ENCODE data around the gene ADAM15.

The ADAM15 gene

DNA sequence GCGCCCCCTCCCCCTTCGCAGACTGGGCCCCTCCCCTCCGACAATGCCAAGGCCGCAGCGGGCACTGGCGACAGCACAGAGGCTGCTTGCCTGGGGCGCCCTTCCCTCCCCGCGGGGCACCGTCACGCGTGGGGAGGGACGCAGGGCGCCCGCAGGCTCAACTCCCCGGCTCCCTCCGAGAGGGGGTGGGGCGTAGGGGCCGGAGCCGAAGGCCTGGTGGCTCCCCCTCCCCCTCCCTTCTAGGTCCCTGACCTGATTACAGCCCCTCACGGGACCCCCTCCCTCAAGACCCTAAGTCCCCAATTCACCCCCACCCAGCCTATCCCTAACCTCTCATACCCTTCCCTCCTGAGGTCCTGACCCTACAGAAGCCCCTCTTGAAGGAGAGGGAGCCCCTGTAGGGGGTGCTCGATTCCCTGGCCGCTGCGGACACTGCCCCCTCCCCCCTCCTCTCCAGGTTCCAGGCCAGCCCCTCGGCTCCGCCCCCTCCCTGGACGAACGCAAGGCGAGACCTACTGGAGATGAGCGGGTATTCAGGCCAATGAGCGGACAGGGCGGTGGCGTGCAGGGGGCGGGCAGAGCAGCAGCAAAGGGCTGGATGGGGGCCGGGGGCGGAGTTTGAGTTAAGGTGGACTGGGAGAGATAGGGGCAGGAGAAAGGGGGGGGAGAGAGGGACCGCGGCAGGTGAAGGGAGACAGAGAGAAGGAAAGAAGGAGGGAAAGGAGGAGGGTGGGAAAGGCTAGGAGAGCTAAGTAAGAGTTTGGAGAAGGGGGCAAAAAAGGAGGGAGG lies 49.2 kb upstream of the ADAM15 start (continued):
- TF ChIP-seq ZNF830 (tag by site-specific recombination; IDR thresholded peaks at IDR 0.05; ENCODE audit: low read depth) = no peak
- TF ChIP-seq, protein P1, sequence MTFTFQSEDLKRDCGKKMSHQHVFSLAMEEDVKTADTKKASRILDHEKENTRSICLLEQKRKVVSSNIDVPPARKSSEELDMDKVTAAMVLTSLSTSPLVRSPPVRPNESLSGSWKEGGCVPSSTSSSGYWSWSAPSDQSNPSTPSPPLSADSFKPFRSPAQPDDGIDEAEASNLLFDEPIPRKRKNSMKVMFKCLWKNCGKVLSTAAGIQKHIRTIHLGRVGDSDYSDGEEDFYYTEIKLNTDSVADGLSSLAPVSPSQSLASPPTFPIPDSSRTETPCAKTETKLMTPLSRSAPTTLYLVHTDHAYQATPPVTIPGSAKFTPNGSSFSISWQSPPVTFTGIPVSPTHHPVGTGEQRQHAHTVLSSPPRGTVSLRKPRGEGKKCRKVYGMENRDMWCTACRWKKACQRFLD (tag by site-specific recombination; IDR thresholded peaks at IDR 0.05) = no peak
- TF ChIP-seq, protein P2, sequence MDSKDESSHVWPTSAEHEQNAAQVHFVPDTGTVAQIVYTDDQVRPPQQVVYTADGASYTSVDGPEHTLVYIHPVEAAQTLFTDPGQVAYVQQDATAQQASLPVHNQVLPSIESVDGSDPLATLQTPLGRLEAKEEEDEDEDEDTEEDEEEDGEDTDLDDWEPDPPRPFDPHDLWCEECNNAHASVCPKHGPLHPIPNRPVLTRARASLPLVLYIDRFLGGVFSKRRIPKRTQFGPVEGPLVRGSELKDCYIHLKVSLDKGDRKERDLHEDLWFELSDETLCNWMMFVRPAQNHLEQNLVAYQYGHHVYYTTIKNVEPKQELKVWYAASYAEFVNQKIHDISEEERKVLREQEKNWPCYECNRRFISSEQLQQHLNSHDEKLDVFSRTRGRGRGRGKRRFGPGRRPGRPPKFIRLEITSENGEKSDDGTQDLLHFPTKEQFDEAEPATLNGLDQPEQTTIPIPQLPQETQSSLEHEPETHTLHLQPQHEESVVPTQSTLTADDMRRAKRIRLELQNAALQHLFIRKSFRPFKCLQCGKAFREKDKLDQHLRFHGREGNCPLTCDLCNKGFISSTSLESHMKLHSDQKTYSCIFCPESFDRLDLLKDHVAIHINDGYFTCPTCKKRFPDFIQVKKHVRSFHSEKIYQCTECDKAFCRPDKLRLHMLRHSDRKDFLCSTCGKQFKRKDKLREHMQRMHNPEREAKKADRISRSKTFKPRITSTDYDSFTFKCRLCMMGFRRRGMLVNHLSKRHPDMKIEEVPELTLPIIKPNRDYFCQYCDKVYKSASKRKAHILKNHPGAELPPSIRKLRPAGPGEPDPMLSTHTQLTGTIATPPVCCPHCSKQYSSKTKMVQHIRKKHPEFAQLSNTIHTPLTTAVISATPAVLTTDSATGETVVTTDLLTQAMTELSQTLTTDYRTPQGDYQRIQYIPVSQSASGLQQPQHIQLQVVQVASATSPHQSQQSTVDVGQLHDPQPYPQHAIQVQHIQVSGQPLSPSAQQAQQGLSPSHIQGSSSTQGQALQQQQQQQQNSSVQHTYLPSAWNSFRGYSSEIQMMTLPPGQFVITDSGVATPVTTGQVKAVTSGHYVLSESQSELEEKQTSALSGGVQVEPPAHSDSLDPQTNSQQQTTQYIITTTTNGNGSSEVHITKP (tag by site-specific recombination; IDR thresholded peaks at IDR 0.05) = peak; percentile 79
- peak; percentile 73; the same call in 1 of the 2 replicates for TF ChIP-seq ZNF10 (tag by site-specific recombination; IDR thresholded peaks at IDR 0.05)
- TF ChIP-seq, protein P3, sequence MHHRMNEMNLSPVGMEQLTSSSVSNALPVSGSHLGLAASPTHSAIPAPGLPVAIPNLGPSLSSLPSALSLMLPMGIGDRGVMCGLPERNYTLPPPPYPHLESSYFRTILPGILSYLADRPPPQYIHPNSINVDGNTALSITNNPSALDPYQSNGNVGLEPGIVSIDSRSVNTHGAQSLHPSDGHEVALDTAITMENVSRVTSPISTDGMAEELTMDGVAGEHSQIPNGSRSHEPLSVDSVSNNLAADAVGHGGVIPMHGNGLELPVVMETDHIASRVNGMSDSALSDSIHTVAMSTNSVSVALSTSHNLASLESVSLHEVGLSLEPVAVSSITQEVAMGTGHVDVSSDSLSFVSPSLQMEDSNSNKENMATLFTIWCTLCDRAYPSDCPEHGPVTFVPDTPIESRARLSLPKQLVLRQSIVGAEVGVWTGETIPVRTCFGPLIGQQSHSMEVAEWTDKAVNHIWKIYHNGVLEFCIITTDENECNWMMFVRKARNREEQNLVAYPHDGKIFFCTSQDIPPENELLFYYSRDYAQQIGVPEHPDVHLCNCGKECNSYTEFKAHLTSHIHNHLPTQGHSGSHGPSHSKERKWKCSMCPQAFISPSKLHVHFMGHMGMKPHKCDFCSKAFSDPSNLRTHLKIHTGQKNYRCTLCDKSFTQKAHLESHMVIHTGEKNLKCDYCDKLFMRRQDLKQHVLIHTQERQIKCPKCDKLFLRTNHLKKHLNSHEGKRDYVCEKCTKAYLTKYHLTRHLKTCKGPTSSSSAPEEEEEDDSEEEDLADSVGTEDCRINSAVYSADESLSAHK (tag by site-specific recombination; IDR thresholded peaks at IDR 0.05) = no peak
- peak; percentile 96 for TF ChIP-seq GLIS2 (tag by site-specific recombination; IDR thresholded peaks at IDR 0.05)
- TF ChIP-seq, protein P4, sequence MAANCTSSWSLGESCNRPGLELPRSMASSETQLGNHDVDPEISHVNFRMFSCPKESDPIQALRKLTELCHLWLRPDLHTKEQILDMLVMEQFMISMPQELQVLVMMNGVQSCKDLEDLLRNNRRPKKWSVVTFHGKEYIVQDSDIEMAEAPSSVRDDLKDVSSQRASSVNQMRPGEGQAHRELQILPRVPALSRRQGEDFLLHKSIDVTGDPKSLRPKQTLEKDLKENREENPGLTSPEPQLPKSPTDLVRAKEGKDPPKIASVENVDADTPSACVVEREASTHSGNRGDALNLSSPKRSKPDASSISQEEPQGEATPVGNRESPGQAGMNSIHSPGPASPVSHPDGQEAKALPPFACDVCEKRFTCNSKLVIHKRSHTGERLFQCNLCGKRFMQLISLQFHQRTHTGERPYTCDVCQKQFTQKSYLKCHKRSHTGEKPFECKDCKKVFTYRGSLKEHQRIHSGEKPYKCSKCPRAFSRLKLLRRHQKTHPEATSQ (tag by site-specific recombination; IDR thresholded peaks at IDR 0.05) = peak; percentile 80; the same call in 1 of the 2 replicates
- TF ChIP-seq ZFP69B (tag by site-specific recombination; IDR thresholded peaks at IDR 0.05) = peak; percentile 70
- peak; percentile 68 for TF ChIP-seq ZNF423 (tag by site-specific recombination; IDR thresholded peaks at IDR 0.05)
- peak; percentile 98 for TF ChIP-seq ZNF366 (tag by site-specific recombination; conservative IDR thresholded peaks at IDR 0.05)
- peak; percentile 64; the same call in 1 of the 2 replicates for TF ChIP-seq OVOL3 (tag by site-specific recombination; IDR thresholded peaks at IDR 0.05)
- no peak for TF ChIP-seq MEIS1 (CRISPR knock-in tag; IDR thresholded peaks at IDR 0.05; ENCODE audit: borderline replicate concordance)
- TF ChIP-seq ZSCAN30 (tag by site-specific recombination; IDR thresholded peaks at IDR 0.05) = peak; percentile 58; the same call in 1 of the 2 replicates
- TF ChIP-seq ZNF138 (tag by site-specific recombination; IDR thresholded peaks at IDR 0.05; ENCODE audit: borderline replicate concordance) = no peak
- peak; percentile 73; the same call in 1 of the 2 replicates for TF ChIP-seq ZNF37A (tag by site-specific recombination; IDR thresholded peaks at IDR 0.05)
- peak; percentile 35 for TF ChIP-seq ZNF394 (tag by site-specific recombination; IDR thresholded peaks at IDR 0.05; ENCODE audit: borderline replicate concordance)
- TF ChIP-seq, protein P5, sequence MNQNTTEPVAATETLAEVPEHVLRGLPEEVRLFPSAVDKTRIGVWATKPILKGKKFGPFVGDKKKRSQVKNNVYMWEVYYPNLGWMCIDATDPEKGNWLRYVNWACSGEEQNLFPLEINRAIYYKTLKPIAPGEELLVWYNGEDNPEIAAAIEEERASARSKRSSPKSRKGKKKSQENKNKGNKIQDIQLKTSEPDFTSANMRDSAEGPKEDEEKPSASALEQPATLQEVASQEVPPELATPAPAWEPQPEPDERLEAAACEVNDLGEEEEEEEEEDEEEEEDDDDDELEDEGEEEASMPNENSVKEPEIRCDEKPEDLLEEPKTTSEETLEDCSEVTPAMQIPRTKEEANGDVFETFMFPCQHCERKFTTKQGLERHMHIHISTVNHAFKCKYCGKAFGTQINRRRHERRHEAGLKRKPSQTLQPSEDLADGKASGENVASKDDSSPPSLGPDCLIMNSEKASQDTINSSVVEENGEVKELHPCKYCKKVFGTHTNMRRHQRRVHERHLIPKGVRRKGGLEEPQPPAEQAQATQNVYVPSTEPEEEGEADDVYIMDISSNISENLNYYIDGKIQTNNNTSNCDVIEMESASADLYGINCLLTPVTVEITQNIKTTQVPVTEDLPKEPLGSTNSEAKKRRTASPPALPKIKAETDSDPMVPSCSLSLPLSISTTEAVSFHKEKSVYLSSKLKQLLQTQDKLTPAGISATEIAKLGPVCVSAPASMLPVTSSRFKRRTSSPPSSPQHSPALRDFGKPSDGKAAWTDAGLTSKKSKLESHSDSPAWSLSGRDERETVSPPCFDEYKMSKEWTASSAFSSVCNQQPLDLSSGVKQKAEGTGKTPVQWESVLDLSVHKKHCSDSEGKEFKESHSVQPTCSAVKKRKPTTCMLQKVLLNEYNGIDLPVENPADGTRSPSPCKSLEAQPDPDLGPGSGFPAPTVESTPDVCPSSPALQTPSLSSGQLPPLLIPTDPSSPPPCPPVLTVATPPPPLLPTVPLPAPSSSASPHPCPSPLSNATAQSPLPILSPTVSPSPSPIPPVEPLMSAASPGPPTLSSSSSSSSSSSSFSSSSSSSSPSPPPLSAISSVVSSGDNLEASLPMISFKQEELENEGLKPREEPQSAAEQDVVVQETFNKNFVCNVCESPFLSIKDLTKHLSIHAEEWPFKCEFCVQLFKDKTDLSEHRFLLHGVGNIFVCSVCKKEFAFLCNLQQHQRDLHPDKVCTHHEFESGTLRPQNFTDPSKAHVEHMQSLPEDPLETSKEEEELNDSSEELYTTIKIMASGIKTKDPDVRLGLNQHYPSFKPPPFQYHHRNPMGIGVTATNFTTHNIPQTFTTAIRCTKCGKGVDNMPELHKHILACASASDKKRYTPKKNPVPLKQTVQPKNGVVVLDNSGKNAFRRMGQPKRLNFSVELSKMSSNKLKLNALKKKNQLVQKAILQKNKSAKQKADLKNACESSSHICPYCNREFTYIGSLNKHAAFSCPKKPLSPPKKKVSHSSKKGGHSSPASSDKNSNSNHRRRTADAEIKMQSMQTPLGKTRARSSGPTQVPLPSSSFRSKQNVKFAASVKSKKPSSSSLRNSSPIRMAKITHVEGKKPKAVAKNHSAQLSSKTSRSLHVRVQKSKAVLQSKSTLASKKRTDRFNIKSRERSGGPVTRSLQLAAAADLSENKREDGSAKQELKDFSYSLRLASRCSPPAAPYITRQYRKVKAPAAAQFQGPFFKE (tag by site-specific recombination; IDR thresholded peaks at IDR 0.05; ENCODE audit: borderline replicate concordance) = no peak
- TF ChIP-seq, protein P6, sequence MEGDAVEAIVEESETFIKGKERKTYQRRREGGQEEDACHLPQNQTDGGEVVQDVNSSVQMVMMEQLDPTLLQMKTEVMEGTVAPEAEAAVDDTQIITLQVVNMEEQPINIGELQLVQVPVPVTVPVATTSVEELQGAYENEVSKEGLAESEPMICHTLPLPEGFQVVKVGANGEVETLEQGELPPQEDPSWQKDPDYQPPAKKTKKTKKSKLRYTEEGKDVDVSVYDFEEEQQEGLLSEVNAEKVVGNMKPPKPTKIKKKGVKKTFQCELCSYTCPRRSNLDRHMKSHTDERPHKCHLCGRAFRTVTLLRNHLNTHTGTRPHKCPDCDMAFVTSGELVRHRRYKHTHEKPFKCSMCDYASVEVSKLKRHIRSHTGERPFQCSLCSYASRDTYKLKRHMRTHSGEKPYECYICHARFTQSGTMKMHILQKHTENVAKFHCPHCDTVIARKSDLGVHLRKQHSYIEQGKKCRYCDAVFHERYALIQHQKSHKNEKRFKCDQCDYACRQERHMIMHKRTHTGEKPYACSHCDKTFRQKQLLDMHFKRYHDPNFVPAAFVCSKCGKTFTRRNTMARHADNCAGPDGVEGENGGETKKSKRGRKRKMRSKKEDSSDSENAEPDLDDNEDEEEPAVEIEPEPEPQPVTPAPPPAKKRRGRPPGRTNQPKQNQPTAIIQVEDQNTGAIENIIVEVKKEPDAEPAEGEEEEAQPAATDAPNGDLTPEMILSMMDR (tag by site-specific recombination; IDR thresholded peaks at IDR 0.05) = peak; percentile 95
- TF ChIP-seq ZBTB1 (tag by site-specific recombination; IDR thresholded peaks at IDR 0.05) = peak; percentile 74; the same call in 1 of the 2 replicates
- peak; percentile 8; the same call in 1 of the 2 replicates for TF ChIP-seq IKZF3 (tag by site-specific recombination; IDR thresholded peaks at IDR 0.05)
- no peak for TF ChIP-seq ZNF521 (tag by site-specific recombination; IDR thresholded peaks at IDR 0.05)

Measured in HEK293 (cell line).